SK-N-SH (cell line): Measurements from ENCODE around the gene DVL2. TPM values are rescaled to one million over a fixed set of nuclear protein-coding genes. Genes with fewer than 3 reads are reported as not detected.
A peak's percentile ranks its signal among the peaks of the same experiment; 100 is the strongest.

Experiments used
- CTCF ChIA-PET: fragments of 300-600, 350-600 bp; formaldehyde crosslinking; extraction: SDS; loops from one replicate; lab custom pipeline; 2021; lab: Yijun Ruan, JAX
- POLR2A ChIA-PET: fragments of 350-600 bp; sonication (Branson Sonifier 250); formaldehyde crosslinking; extraction: SDS; loops from one replicate; lab custom pipeline; 2020; ENCODE audit warnings: antibody characterized with exemption, inconsistent platforms; lab: Yijun Ruan, JAX
- DNase-seq: peaks from one replicate; pipeline ENCODE4 v3.0.0; 2012
- H2AFZ ChIP-seq: fragments of 200-600 bp; sonication (generic); 2 replicates; pipeline ENCODE4 v1.8.1; 2016; ENCODE audit warnings: antibody characterized with exemption, mild to moderate bottlenecking, low read depth
- H3F3A ChIP-seq: fragments of 200-600 bp; sonication (generic); replicated peaks from 2 replicates; pipeline ENCODE3; 2016; ENCODE audit warnings: antibody characterized with exemption, mild to moderate bottlenecking; ENCODE audit not compliant: insufficient read depth
- H3K27ac ChIP-seq, 2 experiments: fragments of 200-500 bp in 1 of 2; fragments of 200-600 bp in 1 of 2; sonication (Bioruptor generic) in 1 of 2; sonication (generic), shearing (Covaris generic) in 1 of 2; 2 replicates each; pipeline versions ENCODE4 v1.5.1 to v1.6.1; 2014 to 2016; ENCODE audit warnings: low read depth in 2 of 2, inconsistent platforms in 1 of 2, low read length in 1 of 2, mild to moderate bottlenecking in 1 of 2, mixed read lengths in 1 of 2
- H3K27me3 ChIP-seq: fragments of 200-600 bp; sonication (generic), shearing (Covaris generic); 2 replicates; pipeline ENCODE4 v1.6.1; 2016; ENCODE audit warnings: mixed run types; ENCODE audit not compliant: insufficient read depth
- H3K36me3 ChIP-seq, 2 experiments: fragments of 200-500 bp in 1 of 2; fragments of 200-600 bp in 1 of 2; sonication (Bioruptor generic) in 1 of 2; sonication (generic) in 1 of 2; replicated peaks in 1 of 2; 2 replicates each; pipeline versions ENCODE3 to v1.5.1; 2014 to 2016; ENCODE audit warnings: low read length in 1 of 2, mild to moderate bottlenecking in 1 of 2; ENCODE audit not compliant: insufficient read depth in 2 of 2, control insufficient read depth in 1 of 2
- H3K4me1 ChIP-seq, 2 experiments: fragments of 200-500 bp in 1 of 2; fragments of 200-600 bp in 1 of 2; sonication (Bioruptor generic) in 1 of 2; sonication (generic), shearing (Covaris generic) in 1 of 2; 2 replicates each; pipeline versions ENCODE4 v1.5.1 to v1.6.1; 2014 to 2016; ENCODE audit warnings: low read depth in 1 of 2, low read length in 1 of 2, mixed run types in 1 of 2; ENCODE audit not compliant: insufficient read depth in 2 of 2, control insufficient read depth in 1 of 2
- H3K4me2 ChIP-seq: fragments of 200-600 bp; sonication (generic), shearing (Covaris generic); 2 replicates; pipeline ENCODE4 v1.6.1; 2017; ENCODE audit warnings: mixed run types
- H3K4me3 ChIP-seq, 2 experiments: fragments of 200-500 bp in 1 of 2; fragments of 200-600 bp in 1 of 2; sonication (Bioruptor generic) in 1 of 2; sonication (generic), shearing (Covaris generic) in 1 of 2; 2 replicates each; pipeline versions ENCODE4 v1.5.1 to v1.8.1; 2014 to 2016; ENCODE audit warnings: low read depth in 2 of 2, inconsistent platforms in 1 of 2, low read length in 1 of 2, mild to moderate bottlenecking in 1 of 2, mixed read lengths in 1 of 2, moderate library complexity in 1 of 2
- H3K79me2 ChIP-seq: fragments of 200-600 bp; sonication (generic); 2 replicates; pipeline ENCODE4 v1.8.1; 2017; ENCODE audit warnings: mild to moderate bottlenecking; ENCODE audit not compliant: insufficient read depth
- H3K9ac ChIP-seq: fragments of 200-600 bp; sonication (generic); 2 replicates; pipeline ENCODE4 v1.6.1; 2017; ENCODE audit warnings: mixed run types
- H3K9me2 ChIP-seq: fragments of 200-600 bp; sonication (generic); 2 replicates; pipeline ENCODE4 v1.6.1; 2017; ENCODE audit warnings: mixed run types
- H3K9me3 ChIP-seq: fragments of 200-600 bp; sonication (generic); 2 replicates; pipeline ENCODE4 v1.6.1; 2017; ENCODE audit warnings: mixed run types, mild to moderate bottlenecking, moderate library complexity
- H4K20me1 ChIP-seq: fragments of 200-600 bp; sonication (generic); 2 replicates; pipeline ENCODE4 v1.6.1; 2017; ENCODE audit warnings: mild to moderate bottlenecking, mixed run types; ENCODE audit not compliant: insufficient read depth
- EP300 ChIP-seq, 2 experiments: IDR thresholded peaks; 2 replicates each; pipeline versions ENCODE4 v1.4.0 to v1.6.1; 2012; ENCODE audit warnings: borderline replicate concordance in 1 of 2, low read depth in 1 of 2, low read length in 1 of 2
- JUND ChIP-seq: IDR thresholded peaks from 2 replicates; pipeline ENCODE4 v1.4.0; 2012
- MAX ChIP-seq: IDR thresholded peaks from 2 replicates; pipeline ENCODE4 v1.4.0; 2012; ENCODE audit warnings: low read depth
- NFIC ChIP-seq: IDR thresholded peaks from 2 replicates; pipeline ENCODE4 v1.4.0; 2012; ENCODE audit warnings: borderline replicate concordance
- NRF1 ChIP-seq: IDR thresholded peaks from 2 replicates; pipeline ENCODE4 v1.6.1; 2012; ENCODE audit warnings: low read depth, mild to moderate bottlenecking, low read length
- RFX5 ChIP-seq: IDR thresholded peaks from 2 replicates; pipeline ENCODE4 v1.6.1; 2012; ENCODE audit warnings: mild to moderate bottlenecking, improper control_type of control experiment, low read length
- TAF1 ChIP-seq: IDR thresholded peaks from 2 replicates; pipeline ENCODE4 v1.6.1; 2012; ENCODE audit warnings: low read depth, mild to moderate bottlenecking, low read length, moderate library complexity, borderline replicate concordance
- USF1 ChIP-seq: IDR thresholded peaks from 2 replicates; pipeline ENCODE4 v1.4.0; 2012; ENCODE audit warnings: low read depth, borderline replicate concordance
- ZBTB33 ChIP-seq: IDR thresholded peaks from 2 replicates; pipeline ENCODE4 v1.4.0; 2012; ENCODE audit warnings: low read depth, borderline replicate concordance
- WGBS: methylation state at CpG from one replicate; pipeline ENCODE4 v1.1.6; 2017; ENCODE audit warnings: low lambda C conversion rate; 5-methylcytosine and 5-hydroxymethylcytosine counted together
- polyA plus RNA-seq, 3 experiments: library from polyadenylated mRNA; depleted of rRNA; stranded (reverse); fragments of >200 nt; gene quantifications; 2 replicates each; pipeline ENCODE4 v1.2.3, GENCODE V29; 2012

DVL2 gene
- polyA plus RNA-seq, 1 of the 3 experiments (the other 2 are of a cell fraction): 8.3 TPM

GRCh38 chr17:7283471-7284216 is 49.3 kb upstream of the DVL2 start (continued):
- TF ChIP-seq USF1: no peak
- TF ChIP-seq, all 33 proteins: peak for 0

GRCh38 chr17:7282752-7283321 is 48.5 kb upstream of the DVL2 start:
- ChIA-PET CTCF (interaction anchor here (1.6 to 8.8 kb wide), 4 partner anchors 10 to 237 kb away, joined by 4 to 169 read pairs (median 20); no protein-coding TSS in a partner anchor), POLR2A (interaction anchor here (0.5 to 1.3 kb wide), 2 partner anchors 62 to 345 kb away, joined by 3 read pairs; partner anchors contain the start of gene SAT2)
- Histone ChIP-seq H3K27ac (no peak overlapping the region), H2AFZ (no peak overlapping the region), H3K4me1 (peaks cover 6 to 18% of the 10 kb centered on the region in 2 experiments; a peak in 2 of 4 replicates), H3K4me2 (no peak overlapping the region), H4K20me1 (no peaks in the 10 kb centered on the region), H3K9me2 (no peaks in the 10 kb centered on the region), H3K4me3 (no peak overlapping the region; a peak in 1 of 4 replicates), H3K79me2 (no peaks in the 10 kb centered on the region)
- TF ChIP-seq NFIC (no peak), EP300 (IDR thresholded peaks at IDR 0.05; ENCODE audit: borderline replicate concordance in 1 of 2, low read depth in 1 of 2, low read length in 1 of 2) (no peak), TAF1 (no peak), RFX5 (no peak), JUND (no peak), MAX (no peak), NRF1 (no peak), ZBTB33 (no peak)
- TF ChIP-seq, all 33 proteins: peak for 0
- H3F3A ChIP-seq: peaks cover 15% of the 10 kb centered on the region
- WGBS: 66% methylated on average over 5 of the region's 6 CpGs
- DNase-seq: peak; percentile 17
- no peaks in the 10 kb centered on the region for H3K36me3 ChIP-seq
- H3K27me3 ChIP-seq: peaks cover 2% of the 10 kb centered on the region; the same call in 1 of the 2 replicates
- H3K9me3 ChIP-seq: no peaks in the 10 kb centered on the region
- no peak overlapping the region for H3K9ac ChIP-seq
